ENCODE measurements around the gene GTF3C4.

Gene GTF3C4

DNA sequence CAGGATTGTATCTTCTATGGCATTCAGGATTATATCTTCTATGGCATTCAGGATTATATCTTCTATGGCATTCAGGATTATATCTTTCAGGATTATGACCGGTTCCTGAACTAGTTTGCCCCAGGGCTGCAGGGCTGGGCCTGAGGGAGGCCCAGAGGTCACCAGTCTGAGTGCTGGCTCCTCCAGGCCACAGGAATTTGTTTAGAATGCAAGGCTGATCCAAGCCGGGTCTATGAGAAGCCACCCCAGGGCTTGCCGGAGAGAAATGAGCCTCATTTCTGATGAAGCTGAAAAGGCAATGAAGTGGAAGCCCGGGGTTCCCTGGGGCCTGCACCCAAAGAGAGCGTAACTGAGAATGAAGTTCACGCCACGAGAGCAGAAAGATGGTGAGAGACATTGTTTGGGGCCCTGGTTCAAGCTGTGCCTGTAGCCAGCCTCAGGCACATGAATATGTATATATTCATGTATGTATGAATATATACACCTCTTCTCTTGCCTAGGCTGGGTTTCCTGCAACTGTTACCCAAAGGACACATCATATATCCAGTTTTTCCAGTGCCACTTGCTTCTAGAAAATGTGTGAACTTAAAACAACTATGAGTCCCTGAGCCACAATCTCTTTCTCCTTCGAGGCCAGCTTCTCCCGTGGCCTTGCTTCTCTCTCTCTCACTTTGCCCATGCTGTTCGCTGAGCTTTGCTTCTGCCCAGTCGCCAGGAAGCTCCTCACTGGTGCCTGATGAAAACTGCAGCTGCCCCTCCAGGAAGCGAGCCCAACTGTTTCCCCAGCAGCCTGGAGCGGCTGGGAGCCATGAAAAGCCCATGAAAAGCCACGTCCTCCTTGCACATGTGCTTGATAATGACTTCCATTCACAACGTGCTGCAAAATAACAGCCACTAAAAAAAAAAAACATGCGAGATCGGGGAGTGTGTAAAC, 62.3 kb downstream of the GTF3C4 start:
- DNase-seq (ENCODE audit: low read depth in 3 of 3) = no peak

DNA sequence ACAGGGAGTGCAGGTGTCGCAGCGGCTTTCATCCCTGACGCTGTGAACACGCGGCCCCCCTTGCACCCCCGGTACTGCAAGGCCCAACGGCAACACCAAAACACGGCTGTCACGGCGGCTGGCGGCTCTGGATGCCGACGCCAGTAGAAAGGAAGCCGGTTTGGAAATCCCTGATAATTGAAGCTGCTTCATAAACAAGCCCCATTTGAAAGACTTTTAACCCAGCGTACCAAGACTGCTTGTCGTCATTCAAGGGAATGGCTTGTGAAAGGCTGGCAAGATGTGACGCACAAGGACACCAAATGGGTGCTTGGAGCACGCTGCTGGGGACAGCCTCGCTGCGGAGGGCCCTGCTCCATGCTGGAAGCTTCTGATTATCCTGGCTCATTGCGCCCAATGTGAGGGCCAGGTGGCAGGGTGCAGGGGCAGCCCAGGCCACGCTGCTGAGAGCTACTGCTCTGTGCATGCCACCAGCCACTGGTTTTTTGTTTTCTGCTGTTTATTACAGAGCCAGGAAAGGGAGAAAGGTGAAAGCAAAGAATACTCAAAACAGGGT, 63.1 kb downstream of the GTF3C4 start:
- no peak for DNase-seq (ENCODE audit: low read depth in 3 of 3)

GRCh38 chr9:132739710-132740310, 69.5 kb downstream of the GTF3C4 start:
- DNase-seq (ENCODE audit: low read depth in 3 of 3) = no peak

GRCh38 chr9:132740526-132741309, 70.5 kb downstream of the GTF3C4 start:
- no peak for DNase-seq (ENCODE audit: low read depth in 3 of 3)

GRCh38 chr9:132742821-132743311, 72.6 kb downstream of the GTF3C4 start:
- no peak for DNase-seq (ENCODE audit: low read depth in 3 of 3)

DNA sequence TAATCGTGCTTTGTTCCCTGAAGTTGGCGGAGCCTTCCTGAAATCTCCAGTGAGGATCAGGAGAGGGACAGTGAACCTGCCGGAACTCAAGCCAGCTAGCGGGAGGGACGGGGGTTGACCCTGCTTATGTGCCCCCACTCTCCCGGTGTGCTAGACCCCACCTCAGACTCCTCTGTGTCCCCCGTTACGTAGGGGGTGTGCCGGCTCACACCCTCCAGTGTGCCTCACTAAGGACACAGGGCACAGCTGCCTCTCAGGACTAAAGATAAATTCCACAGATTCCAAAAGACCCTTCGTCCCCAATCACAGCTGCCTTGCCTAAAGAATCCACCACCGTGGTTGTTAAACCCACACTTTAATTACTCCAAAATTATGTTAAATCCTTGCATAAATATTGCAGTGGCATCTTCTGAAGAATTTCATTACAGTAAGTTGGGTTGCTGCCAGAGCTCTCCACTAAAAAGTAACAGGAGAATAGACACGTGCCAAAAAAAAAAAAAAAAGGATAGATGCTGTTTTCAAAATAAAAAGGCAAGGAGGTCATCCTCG, 73.7 kb downstream of the GTF3C4 start:
- no peak for DNase-seq (ENCODE audit: low read depth in 3 of 3)
